ENCODE results near the gene TNNT2. TPM values are rescaled to one million over a fixed set of nuclear protein-coding genes. Genes with fewer than 3 reads are reported as not detected.

Gene TNNT2
- total RNA-seq, 1 donor from 2014 or later, result not detected

DNA sequence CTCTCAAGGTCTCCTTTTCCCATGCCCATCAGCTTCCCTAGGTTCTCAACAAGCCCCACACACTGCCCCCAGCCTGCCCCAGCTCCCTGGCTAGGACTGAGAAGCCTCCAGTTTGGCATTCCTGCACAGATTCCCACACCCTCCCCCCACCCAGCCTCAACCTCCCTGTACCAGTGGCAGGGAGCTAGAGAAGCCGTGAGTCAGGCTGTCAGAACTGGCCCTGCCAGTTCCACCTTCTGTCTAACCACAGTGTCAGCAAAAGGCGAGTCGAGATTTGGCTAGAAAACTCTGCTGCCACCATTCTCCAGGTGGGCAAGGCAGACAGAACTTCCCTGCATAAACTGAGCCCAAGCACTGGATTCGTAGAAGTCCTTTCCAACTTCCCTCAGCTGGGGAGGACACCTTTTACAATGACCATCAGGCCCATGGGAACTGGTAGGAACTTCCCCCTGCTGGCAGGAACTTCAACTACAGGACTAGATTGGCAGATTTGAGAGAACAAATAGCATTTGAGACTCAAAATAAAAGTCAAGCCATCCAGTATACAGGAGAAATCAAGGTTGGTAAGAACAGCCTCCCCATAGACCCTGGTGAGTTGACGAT, 31.0 kb downstream of the TNNT2 start:
- H3K4me1 Mint-ChIP-seq (ENCODE audit: low read depth), result no peaks in the 10 kb centered on the region
- no peak overlapping the region for H3K4me3 Mint-ChIP-seq (ENCODE audit: low read depth)
- H3K9me3 Mint-ChIP-seq, result no peaks in the 10 kb centered on the region
- H3K36me3 Mint-ChIP-seq (ENCODE audit: low read depth), result no peaks in the 10 kb centered on the region
- DNase-seq (ENCODE audit: low spot score), result no peak
- no peak overlapping the region for H3K27ac Mint-ChIP-seq
- H3K27me3 Mint-ChIP-seq (ENCODE audit: low read depth), result peaks cover 12% of the 10 kb centered on the region
- intact Hi-C loops (cut with micrococcal nuclease), result no loop called here

DNA sequence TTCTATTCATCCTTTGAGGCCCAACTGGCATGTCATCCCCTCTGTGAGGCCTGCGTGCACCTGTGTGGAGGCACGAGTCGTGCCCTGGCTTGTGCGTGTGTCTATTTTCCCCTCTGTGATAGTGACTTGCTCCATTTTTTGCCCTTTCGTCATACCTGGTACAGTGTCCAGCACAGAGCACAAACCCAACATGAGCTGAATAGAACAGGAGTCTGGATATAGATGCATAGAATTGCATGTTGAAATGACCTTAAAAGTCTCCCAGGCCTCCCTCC, 32.5 kb downstream of the TNNT2 start:
- Mint-ChIP-seq H3K4me3 (ENCODE audit: low read depth) (no peak overlapping the region), H3K27me3 (ENCODE audit: low read depth) (peaks cover 19% of the 10 kb centered on the region), H3K27ac (no peak overlapping the region), H3K9me3 (no peaks in the 10 kb centered on the region), H3K36me3 (ENCODE audit: low read depth) (no peaks in the 10 kb centered on the region), H3K4me1 (ENCODE audit: low read depth) (no peaks in the 10 kb centered on the region)
- DNase-seq (ENCODE audit: low spot score), result no peak
- intact Hi-C loops (cut with micrococcal nuclease), result no loop called here

DNA sequence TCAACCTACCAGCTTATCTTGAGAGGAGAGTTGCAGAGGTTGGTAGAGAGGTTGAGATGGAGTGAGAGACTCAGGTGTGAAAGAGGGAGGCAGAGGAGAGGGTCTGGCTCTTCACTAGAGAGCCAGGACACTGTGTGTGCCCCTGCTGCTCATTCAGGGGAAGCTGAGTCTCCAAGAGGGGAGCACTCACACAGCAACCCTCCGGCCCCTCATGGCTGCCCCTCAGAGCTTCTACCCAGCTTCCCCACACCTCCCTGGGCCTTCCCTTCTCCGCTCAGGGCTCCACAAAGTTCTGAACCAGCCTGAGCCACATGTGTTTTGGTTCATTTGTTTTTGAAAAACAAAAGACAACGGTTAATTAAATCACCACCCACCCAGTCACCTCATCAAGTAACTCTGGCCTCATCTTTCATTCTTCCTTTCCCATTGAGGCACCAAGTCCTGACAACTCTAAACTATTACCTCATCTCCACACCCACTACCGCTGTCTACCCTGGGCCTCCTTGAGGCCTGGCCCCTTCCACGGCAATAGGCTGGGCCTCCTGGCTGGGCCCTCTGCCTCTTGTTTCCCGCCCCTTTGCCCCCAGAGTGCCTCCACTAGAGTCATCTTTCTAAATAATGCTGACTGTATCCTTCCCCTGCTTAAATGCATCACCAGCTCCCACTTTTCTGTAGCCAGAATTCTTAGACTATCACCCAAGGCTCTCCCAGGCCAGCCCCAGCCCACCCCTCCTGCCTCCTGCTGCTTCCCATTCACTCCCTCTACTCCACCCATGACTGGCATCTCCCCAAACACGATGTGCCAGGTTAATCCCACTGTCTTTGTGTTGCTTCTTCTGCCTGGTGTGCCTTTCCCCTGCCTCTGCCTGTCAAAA, 33.0 kb downstream of the TNNT2 start:
- intact Hi-C loops (cut with micrococcal nuclease), result no loop called here

DNA sequence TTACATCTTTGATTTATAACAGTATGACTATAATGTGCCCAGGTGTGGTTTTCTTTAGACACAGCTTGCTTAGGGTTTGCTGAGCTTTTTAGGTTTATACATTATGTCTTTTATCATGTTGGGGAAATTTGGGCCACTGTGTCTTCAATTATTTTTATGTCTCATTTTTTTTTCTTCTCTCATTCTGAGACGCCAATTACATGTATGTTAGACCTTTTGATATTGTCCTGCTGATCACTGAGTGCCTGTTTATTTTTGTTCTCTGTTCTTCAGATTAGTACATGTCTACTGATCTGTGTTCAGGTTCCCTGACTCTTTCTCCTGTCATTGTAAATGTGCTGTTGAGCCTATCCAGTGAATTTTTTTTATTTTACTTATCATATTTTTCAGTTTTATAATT, 36.1 kb downstream of the TNNT2 start:
- Mint-ChIP-seq H3K9me3 (no peaks in the 10 kb centered on the region), H3K4me1 (ENCODE audit: low read depth) (no peaks in the 10 kb centered on the region), H3K4me3 (ENCODE audit: low read depth) (no peak overlapping the region), H3K27me3 (ENCODE audit: low read depth) (peaks cover 21% of the 10 kb centered on the region), H3K36me3 (ENCODE audit: low read depth) (no peaks in the 10 kb centered on the region), H3K27ac (no peak overlapping the region)
- intact Hi-C loops (cut with micrococcal nuclease), result no loop called here
- no peak for DNase-seq (ENCODE audit: low spot score)

More for the DNA sequence above, 33.0 kb downstream of the TNNT2 start:
- H3K4me1 Mint-ChIP-seq (ENCODE audit: low read depth), result no peaks in the 10 kb centered on the region
- no peak overlapping the region for H3K27ac Mint-ChIP-seq
- H3K36me3 Mint-ChIP-seq (ENCODE audit: low read depth), result no peaks in the 10 kb centered on the region
- H3K9me3 Mint-ChIP-seq, result no peaks in the 10 kb centered on the region
- no peak for DNase-seq (ENCODE audit: low spot score)
- no peak overlapping the region for H3K4me3 Mint-ChIP-seq (ENCODE audit: low read depth)
- H3K27me3 Mint-ChIP-seq (ENCODE audit: low read depth), result peaks cover 21% of the 10 kb centered on the region

DNA sequence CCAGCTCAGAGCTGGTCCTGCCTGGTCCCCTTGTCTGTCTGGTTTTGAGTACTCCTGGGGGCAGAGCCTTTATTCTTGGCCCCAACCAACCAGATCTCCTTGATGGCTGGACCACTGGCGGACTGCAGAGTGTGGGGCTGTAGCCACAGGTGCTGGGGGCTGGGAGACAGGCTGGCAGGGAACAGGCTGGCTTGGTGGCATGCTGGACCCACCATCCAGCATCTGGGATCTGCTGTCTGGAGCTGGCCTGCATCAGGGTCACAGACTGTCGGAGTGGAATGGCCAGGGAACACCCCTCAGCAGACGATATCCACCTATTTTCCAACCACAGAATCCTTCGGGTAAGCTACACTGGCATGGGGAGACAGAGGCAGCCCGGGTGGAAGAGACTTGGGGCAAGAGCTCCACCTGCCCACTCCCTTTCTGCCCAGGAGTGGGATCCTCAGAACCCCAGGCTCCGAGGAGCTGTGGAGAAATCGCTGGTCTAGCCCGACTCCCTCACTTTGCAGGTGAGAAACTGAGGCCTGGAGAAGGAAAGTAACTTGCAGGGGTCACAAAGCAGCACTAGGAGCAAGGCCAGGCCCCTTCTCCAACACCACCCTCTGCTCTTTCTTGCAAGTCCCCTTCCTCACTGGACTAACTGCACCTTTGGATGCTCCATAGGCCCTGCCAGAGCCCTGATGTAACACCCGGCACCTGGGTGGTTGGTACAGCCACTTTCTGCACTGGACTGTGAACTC, 40.6 kb downstream of the TNNT2 start:
- intact Hi-C loops (cut with micrococcal nuclease), result no loop called here
- no peak for DNase-seq (ENCODE audit: low spot score)
- Mint-ChIP-seq H3K4me1 (ENCODE audit: low read depth) (no peaks in the 10 kb centered on the region), H3K27ac (no peak overlapping the region), H3K27me3 (ENCODE audit: low read depth) (peaks cover 15% of the 10 kb centered on the region), H3K36me3 (ENCODE audit: low read depth) (no peaks in the 10 kb centered on the region), H3K9me3 (no peaks in the 10 kb centered on the region), H3K4me3 (ENCODE audit: low read depth) (no peak overlapping the region)

DNA sequence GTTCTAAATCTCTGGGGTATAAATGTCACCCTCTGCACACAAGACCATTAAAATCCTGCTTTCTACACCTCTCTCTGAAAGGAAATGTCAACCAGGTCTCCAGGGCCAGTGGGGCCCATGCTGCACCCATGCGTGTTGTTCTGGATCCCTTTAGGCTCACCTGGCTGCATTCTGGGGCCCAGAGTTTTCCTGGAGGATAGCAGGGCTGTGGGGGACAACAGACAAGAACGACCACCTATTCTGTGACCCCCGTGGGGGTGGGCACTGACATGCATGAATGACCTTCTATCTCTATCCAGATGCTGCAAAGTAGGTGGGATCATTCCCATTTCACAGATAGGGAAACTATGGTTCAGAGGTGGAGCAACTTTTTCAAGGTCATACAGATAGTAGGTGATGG, 41.6 kb downstream of the TNNT2 start:
- Mint-ChIP-seq H3K36me3 (ENCODE audit: low read depth) (no peaks in the 10 kb centered on the region), H3K4me3 (ENCODE audit: low read depth) (no peak overlapping the region), H3K4me1 (ENCODE audit: low read depth) (no peaks in the 10 kb centered on the region), H3K27ac (no peak overlapping the region), H3K27me3 (ENCODE audit: low read depth) (peaks cover 9% of the 10 kb centered on the region), H3K9me3 (no peaks in the 10 kb centered on the region)
- DNase-seq (ENCODE audit: low spot score), result no peak
- intact Hi-C loops (cut with micrococcal nuclease), result no loop called here

DNA sequence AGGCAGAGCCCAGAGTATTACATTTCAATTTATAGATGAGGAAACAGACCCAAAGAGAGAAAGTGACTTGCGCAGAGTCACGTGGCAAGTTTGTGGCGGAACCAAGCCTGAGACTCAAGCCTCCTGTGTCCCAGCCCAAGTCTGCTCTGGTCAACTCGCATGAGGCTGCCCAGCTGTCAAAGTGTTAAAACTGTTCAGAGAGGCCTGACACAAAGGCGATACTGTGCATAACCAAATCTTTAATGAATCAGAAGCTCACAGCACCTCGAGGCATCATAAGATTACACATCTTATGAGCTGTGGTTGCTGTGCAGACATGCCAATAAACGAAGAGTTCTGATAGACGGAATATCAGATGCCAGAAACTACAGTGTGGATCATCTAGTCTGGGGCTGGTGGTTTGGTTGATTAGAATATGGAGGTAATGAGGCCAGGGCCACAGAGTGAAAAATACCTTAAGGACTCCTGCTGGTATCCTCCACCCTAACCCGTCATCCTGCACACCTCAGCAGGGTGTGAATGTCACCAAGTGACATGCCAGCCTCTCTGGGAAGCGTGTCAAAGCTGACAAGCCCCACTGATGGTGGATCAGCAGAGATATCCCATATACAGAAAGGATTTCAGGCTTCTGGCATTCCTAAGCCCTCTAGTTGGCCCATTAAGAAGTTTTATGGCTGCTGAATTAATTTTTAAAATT, 42.2 kb downstream of the TNNT2 start:
- Mint-ChIP-seq H3K27me3 (ENCODE audit: low read depth) (peaks cover 8% of the 10 kb centered on the region), H3K27ac (no peak overlapping the region), H3K4me1 (ENCODE audit: low read depth) (no peaks in the 10 kb centered on the region), H3K9me3 (no peaks in the 10 kb centered on the region), H3K36me3 (ENCODE audit: low read depth) (no peaks in the 10 kb centered on the region), H3K4me3 (ENCODE audit: low read depth) (no peak overlapping the region)
- DNase-seq (ENCODE audit: low spot score), result no peak
- intact Hi-C loops (cut with micrococcal nuclease), result no loop called here

DNA sequence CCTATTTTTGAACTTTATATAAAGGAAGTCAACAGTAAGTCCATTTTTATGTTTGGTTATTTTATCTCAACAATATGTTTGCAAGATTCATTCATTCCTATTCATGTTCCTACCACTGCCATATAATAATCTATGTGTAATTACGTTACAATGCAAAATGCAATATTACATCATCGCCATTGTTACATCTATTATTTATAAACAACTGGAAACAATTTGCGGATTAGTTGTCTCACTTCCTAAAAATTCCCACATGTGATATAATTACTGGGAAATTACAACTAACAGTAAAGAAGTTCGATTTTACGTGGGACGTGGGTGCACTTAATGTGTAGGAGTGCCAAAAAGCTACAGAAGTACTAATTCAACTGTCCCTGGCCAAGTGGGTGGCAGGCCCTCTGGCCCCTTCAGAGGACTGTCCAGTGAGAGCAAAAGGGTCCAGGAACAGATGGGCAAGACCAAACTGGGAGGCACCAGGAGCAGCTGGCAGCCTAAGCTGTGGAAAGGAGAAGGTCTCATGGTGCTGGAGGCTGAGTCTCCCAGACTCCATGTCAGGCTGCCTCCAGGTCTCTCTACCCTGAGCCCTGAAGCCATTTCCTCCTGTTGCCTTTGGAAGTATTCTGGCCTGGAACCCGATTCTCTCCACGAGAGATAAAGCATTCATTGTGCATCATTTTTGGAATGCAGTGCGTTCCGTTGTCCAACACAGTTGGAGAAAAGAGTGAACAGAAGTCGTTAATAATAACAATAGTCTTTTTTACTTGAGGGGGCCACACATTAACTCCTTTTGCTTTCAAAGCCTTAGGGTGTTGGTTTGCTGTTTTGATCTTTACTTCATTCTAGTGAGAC, 42.9 kb downstream of the TNNT2 start:
- no peak for DNase-seq (ENCODE audit: low spot score)
- Mint-ChIP-seq H3K36me3 (ENCODE audit: low read depth) (no peaks in the 10 kb centered on the region), H3K4me1 (ENCODE audit: low read depth) (no peaks in the 10 kb centered on the region)

DNA sequence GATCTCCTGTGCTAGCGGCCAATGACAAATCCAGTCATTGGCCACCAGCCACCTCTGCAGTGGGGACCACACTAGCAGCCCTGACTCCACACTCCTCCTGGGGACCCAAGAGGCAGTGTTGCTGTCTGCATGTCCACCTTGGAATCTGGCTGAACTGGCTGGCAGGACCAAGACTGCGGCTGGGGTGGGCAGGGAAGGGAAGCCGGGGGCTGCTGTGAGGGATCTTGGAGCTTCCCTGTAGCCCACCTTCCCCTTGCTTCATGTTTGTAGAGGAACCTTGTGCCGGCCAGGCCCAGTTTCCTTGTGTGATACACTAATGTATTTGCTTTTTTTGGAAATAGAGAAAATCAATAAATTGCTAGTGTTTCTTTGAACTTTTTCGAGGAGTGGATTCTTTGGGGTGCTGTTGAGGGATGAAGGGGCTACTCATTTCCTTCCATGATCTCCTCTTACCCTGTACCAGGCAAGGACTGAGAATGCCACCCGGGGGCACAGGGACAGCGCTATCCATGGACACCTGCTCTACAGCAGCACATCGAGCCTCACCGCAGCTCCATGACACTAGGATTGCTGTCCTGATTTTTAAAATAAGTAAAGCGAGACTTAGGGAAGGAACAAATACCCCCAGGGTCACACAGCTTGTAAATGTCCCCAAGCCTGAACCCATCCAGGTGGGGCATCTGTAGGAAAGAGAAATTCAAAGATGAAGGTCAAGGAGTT, 44.7 kb downstream of the TNNT2 start:
- Mint-ChIP-seq H3K4me3 (ENCODE audit: low read depth) (no peak overlapping the region), H3K36me3 (ENCODE audit: low read depth) (no peaks in the 10 kb centered on the region), H3K27me3 (ENCODE audit: low read depth) (no peaks in the 10 kb centered on the region), H3K4me1 (ENCODE audit: low read depth) (no peaks in the 10 kb centered on the region), H3K27ac (no peak overlapping the region), H3K9me3 (no peaks in the 10 kb centered on the region)
- intact Hi-C loops (cut with micrococcal nuclease), result no loop called here
- DNase-seq (ENCODE audit: low spot score), result no peak

More for the DNA sequence above, 42.9 kb downstream of the TNNT2 start:
- intact Hi-C loops (cut with micrococcal nuclease), result no loop called here
- Mint-ChIP-seq H3K4me3 (ENCODE audit: low read depth) (no peak overlapping the region), H3K9me3 (no peaks in the 10 kb centered on the region), H3K27ac (no peak overlapping the region), H3K27me3 (ENCODE audit: low read depth) (peaks cover 4% of the 10 kb centered on the region)

DNA sequence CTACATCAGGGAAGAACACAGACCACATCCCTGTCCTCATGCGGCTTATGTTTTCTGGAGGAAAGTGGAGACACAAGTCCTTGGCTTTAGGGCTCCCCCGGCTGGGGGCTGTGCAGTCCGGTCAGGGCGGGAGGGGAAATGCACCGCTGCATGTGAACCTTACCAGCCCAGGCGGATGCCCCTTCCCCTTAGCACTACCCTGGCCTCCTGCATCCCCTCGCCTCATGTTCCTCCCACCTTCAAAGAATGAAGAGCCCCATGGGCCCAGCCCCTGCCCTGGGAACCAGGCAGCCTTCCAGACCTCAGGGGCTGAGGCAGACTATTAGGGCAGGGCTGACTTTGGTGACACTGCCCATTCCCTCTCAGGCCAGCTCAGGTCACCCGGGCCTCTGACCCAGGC, 45.5 kb downstream of the TNNT2 start:
- H3K4me1 Mint-ChIP-seq (ENCODE audit: low read depth), result no peaks in the 10 kb centered on the region
- H3K36me3 Mint-ChIP-seq (ENCODE audit: low read depth), result no peaks in the 10 kb centered on the region
- intact Hi-C loops (cut with micrococcal nuclease), result no loop called here
- no peaks in the 10 kb centered on the region for H3K9me3 Mint-ChIP-seq
- H3K4me3 Mint-ChIP-seq (ENCODE audit: low read depth), result no peak overlapping the region
- no peak overlapping the region for H3K27ac Mint-ChIP-seq
- no peak for DNase-seq (ENCODE audit: low spot score)
- peaks cover under 1% of the 10 kb centered on the region for H3K27me3 Mint-ChIP-seq (ENCODE audit: low read depth)

DNA sequence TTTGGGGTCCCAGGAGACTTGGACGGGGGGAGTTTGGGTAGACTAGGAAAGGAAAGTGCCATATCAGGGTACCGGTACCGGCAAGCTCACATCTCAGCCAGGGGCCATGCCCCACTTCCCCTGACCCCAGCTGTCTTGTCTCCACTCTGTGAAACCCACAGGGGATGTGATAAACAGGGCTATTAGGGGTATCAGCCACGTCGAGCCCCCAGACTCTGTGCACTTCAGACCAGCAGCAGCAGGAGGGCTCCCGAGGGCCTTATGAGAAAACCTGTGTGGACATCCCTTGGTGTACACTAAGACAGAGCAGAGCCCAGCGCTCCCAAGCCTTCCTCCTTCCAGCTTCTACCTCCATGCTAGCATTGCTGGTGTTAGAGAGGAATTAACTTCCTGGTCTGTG, 46.3 kb downstream of the TNNT2 start:
- peaks cover 6% of the 10 kb centered on the region for H3K27me3 Mint-ChIP-seq (ENCODE audit: low read depth)
- no peak for DNase-seq (ENCODE audit: low spot score)
- no peaks in the 10 kb centered on the region for H3K9me3 Mint-ChIP-seq
- no peaks in the 10 kb centered on the region for H3K36me3 Mint-ChIP-seq (ENCODE audit: low read depth)
- H3K4me3 Mint-ChIP-seq (ENCODE audit: low read depth), result no peak overlapping the region
- H3K4me1 Mint-ChIP-seq (ENCODE audit: low read depth), result no peaks in the 10 kb centered on the region
- intact Hi-C loops (cut with micrococcal nuclease), result no loop called here
- H3K27ac Mint-ChIP-seq, result no peak overlapping the region

DNA sequence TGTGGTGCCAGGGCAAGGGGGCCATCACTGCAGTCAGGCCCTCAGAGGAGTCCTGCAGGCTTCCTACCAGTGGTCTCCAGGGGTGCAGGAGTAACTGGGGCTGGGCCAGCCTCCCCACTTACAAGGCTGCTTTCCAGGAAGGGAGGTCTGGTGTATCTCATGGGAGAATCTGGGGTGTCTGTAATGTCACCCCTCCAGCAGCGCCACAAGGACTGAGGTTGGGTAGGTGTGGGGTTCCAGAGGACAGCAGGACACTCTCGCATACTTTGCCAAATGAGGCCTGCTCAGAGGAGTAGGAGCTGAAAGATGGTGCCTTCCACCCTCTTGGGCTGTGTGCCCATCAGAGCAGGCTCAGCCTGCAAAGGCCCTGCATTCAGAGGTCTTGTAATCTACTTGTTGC, 46.9 kb downstream of the TNNT2 start:
- Mint-ChIP-seq H3K27me3 (ENCODE audit: low read depth) (peaks cover 6% of the 10 kb centered on the region), H3K36me3 (ENCODE audit: low read depth) (no peaks in the 10 kb centered on the region)
- intact Hi-C loops (cut with micrococcal nuclease), result no loop called here

More for the DNA sequence above, 46.9 kb downstream of the TNNT2 start:
- no peak overlapping the region for H3K27ac Mint-ChIP-seq
- H3K4me3 Mint-ChIP-seq (ENCODE audit: low read depth), result no peak overlapping the region
- no peaks in the 10 kb centered on the region for H3K9me3 Mint-ChIP-seq
- no peak for DNase-seq (ENCODE audit: low spot score)
- no peaks in the 10 kb centered on the region for H3K4me1 Mint-ChIP-seq (ENCODE audit: low read depth)

Measured in activated T-helper 2 cell treated with anti-CD3 and anti-CD28 coated beads, Interferon-gamma antibody, Interleukin-2, Interleukin-4, amounts not matched to agents 10 μg/mL and 5 μg/mL and 100 μg/mL, durations not matched to agents 14 hours and 24 hours and 36 hours (primary cell).